Measurements from ENCODE around the gene RAD51B. TPM values are rescaled to one million over a fixed set of nuclear protein-coding genes. Genes with fewer than 3 reads are reported as not detected.

RAD51B gene
- total RNA-seq, 2 donors from 2014 or later: 37.0 to 49.7 TPM

DNA sequence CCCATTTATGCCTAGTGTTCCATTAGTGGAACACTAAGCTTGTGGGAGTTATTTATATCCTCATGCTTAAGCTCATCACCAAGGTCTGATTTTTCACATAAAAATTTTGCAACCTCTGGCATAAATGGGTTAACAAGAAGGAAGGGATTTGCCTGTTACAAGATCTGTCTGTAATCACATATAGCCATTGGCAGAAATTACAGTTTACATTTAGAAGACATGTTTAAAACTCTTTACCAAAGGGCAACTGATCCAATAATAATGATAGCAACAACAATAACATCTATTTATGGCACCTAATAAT lies 550.4 kb downstream of the RAD51B start:
- peaks cover 22% of the 10 kb centered on the region for H3K4me1 Mint-ChIP-seq
- no peak for ATAC-seq (replicated peaks)

DNA sequence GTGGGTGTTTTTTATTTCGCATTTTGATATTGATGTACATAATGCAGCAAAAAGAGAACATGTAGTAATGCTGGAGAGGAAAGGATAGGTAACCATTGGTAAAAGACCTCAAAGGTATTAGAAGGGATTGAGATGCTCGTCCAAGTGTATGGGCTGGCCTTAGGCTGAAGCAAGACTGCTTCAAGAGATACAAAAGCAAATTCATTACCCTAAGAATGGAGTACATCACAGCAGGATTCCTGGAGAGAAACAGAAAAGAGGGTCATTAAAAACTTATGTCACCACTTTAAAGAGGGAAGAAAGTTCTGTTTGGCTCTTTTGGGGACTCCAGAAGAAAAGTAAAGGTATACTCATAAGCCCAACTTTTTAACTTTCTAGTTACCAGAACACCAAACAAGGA lies 552.8 kb downstream of the RAD51B start:
- no peak overlapping the region for H3K27ac Mint-ChIP-seq
- H3K27me3 Mint-ChIP-seq: no peaks in the 10 kb centered on the region

More for the DNA sequence above, 550.4 kb downstream of the RAD51B start:
- Mint-ChIP-seq H3K36me3 (ENCODE audit: low read depth) (no peaks in the 10 kb centered on the region), H3K4me3 (peak overlapping the region; percentile 64), H3K27ac (peak overlapping the region; percentile 44), H3K9me3 (no peaks in the 10 kb centered on the region), H3K27me3 (no peaks in the 10 kb centered on the region)

GRCh38 chr14:68373124-68373646 lies 553.6 kb downstream of the RAD51B start:
- no peaks in the 10 kb centered on the region for H3K9me3 Mint-ChIP-seq
- H3K4me3 Mint-ChIP-seq: no peak overlapping the region
- H3K27me3 Mint-ChIP-seq: no peaks in the 10 kb centered on the region
- peaks cover 40% of the 10 kb centered on the region for H3K4me1 Mint-ChIP-seq
- no peaks in the 10 kb centered on the region for H3K36me3 Mint-ChIP-seq (ENCODE audit: low read depth)
- ATAC-seq (replicated peaks): no peak
- no peak overlapping the region for H3K27ac Mint-ChIP-seq

More for the DNA sequence above, 552.8 kb downstream of the RAD51B start:
- peaks cover 35% of the 10 kb centered on the region for H3K4me1 Mint-ChIP-seq
- H3K36me3 Mint-ChIP-seq (ENCODE audit: low read depth): no peaks in the 10 kb centered on the region
- no peak for ATAC-seq (replicated peaks)
- no peaks in the 10 kb centered on the region for H3K9me3 Mint-ChIP-seq
- no peak overlapping the region for H3K4me3 Mint-ChIP-seq

- H3K4me1 Mint-ChIP-seq: peaks cover 41% of the 10 kb centered on the region
- H3K27ac Mint-ChIP-seq: no peak overlapping the region
- H3K27me3 Mint-ChIP-seq: no peaks in the 10 kb centered on the region
- H3K36me3 Mint-ChIP-seq (ENCODE audit: low read depth): no peaks in the 10 kb centered on the region
- no peak overlapping the region for H3K4me3 Mint-ChIP-seq
- H3K9me3 Mint-ChIP-seq: no peaks in the 10 kb centered on the region
- no peak for ATAC-seq (replicated peaks)
Measured at GRCh38 chr14:68373847-68374444, 554.4 kb downstream of the RAD51B start.

- ATAC-seq (replicated peaks): no peak
- H3K4me1 Mint-ChIP-seq: peaks cover 40% of the 10 kb centered on the region
- no peaks in the 10 kb centered on the region for H3K27me3 Mint-ChIP-seq
- H3K27ac Mint-ChIP-seq: no peak overlapping the region
- H3K9me3 Mint-ChIP-seq: no peaks in the 10 kb centered on the region
- H3K36me3 Mint-ChIP-seq (ENCODE audit: low read depth): no peaks in the 10 kb centered on the region
- H3K4me3 Mint-ChIP-seq: no peak overlapping the region
Measured at GRCh38 chr14:68374682-68375081, 555.1 kb downstream of the RAD51B start.

DNA sequence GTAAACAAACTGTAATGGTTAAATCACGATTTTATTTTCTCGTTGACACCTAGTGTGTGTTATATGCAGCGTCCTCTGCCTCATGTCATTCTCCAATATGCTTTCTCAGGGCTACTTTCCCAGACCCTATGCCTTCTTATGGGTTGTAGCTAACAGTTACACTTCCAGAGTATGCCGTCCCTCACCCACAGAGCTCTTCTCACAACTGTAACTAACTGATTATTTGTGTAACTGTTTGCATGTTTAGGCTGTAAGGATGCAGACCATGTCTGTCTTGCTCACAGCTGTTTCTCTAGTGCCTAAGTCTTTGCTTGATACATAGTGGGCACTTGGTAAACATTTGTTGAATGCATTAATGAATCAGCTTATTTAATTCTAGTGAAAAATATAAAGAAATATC lies 555.8 kb downstream of the RAD51B start:
- H3K27ac Mint-ChIP-seq: no peak overlapping the region
- H3K4me3 Mint-ChIP-seq: no peak overlapping the region
- H3K9me3 Mint-ChIP-seq: no peaks in the 10 kb centered on the region
- no peak for ATAC-seq (replicated peaks)
- no peaks in the 10 kb centered on the region for H3K27me3 Mint-ChIP-seq
- H3K4me1 Mint-ChIP-seq: peaks cover 41% of the 10 kb centered on the region
- H3K36me3 Mint-ChIP-seq (ENCODE audit: low read depth): no peaks in the 10 kb centered on the region

DNA sequence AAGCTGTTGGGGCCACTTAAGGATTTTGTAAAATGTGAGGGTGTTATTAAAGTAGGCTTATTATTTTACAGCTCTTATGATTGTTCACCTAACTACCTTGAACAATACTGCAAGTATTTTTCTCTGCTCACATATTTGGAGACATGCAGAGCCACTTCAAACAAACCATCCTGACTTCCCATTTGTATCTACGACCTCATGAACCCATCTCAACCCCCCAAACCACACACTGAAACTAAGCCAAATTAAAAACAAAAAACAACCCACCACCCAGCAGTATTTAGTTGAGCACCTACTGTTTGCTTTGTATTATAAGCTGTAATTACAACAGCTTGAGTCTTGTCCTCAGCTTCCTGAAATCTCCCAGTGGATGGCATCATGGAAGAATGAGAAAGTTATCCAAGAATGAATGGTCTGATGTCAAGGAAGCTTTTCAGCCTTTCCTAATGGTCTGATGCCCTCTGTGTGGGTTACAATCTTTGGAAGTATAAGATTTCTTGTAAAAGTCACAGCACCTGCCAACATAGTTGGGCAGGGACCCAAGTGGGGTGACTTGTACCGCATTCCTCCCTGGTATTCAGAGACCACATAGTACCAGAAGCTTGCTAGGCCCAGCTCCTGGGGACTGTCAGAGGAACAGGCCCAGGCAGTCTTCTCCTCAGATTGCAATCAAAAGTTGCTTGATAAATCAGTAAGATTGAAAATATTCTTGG lies 556.6 kb downstream of the RAD51B start:
- Mint-ChIP-seq H3K36me3 (ENCODE audit: low read depth) (no peaks in the 10 kb centered on the region), H3K9me3 (no peaks in the 10 kb centered on the region), H3K4me1 (peaks cover 41% of the 10 kb centered on the region), H3K27ac (peak overlapping the region; percentile 21), H3K4me3 (peak overlapping the region; percentile 68), H3K27me3 (no peaks in the 10 kb centered on the region)
- ATAC-seq (replicated peaks): no peak

DNA sequence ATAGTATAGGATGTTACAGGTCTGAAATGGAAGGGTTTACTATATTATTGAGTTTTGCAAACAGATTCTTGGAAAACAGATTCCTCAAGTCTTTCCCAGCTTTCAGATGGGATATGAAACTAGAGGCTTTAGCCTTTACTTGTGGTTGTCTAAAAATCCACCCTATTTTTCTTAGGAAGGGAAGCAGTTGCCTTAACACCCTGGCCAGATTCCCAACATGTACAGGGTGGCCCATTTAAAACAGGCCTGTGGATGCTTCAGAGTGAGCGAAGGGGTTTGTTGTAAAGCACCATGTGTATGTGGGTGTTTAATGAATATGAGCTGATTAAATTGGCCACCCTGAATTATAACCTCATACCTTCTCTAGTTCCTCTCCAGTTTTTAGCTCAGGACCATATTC lies 557.4 kb downstream of the RAD51B start:
- Mint-ChIP-seq H3K27ac (peak overlapping the region; percentile 74), H3K4me3 (peak overlapping the region; percentile 68), H3K27me3 (no peaks in the 10 kb centered on the region), H3K9me3 (no peaks in the 10 kb centered on the region), H3K4me1 (peaks cover 41% of the 10 kb centered on the region), H3K36me3 (ENCODE audit: low read depth) (no peaks in the 10 kb centered on the region)
- ATAC-seq (replicated peaks): no peak

- Mint-ChIP-seq H3K27ac (peak overlapping the region; percentile 74), H3K4me3 (peak overlapping the region; percentile 68), H3K4me1 (peaks cover 41% of the 10 kb centered on the region), H3K9me3 (no peaks in the 10 kb centered on the region), H3K36me3 (ENCODE audit: low read depth) (no peaks in the 10 kb centered on the region), H3K27me3 (no peaks in the 10 kb centered on the region)
- peak; percentile 11 for ATAC-seq (replicated peaks)
Measured at GRCh38 chr14:68377459-68377858, 557.9 kb downstream of the RAD51B start.

DNA sequence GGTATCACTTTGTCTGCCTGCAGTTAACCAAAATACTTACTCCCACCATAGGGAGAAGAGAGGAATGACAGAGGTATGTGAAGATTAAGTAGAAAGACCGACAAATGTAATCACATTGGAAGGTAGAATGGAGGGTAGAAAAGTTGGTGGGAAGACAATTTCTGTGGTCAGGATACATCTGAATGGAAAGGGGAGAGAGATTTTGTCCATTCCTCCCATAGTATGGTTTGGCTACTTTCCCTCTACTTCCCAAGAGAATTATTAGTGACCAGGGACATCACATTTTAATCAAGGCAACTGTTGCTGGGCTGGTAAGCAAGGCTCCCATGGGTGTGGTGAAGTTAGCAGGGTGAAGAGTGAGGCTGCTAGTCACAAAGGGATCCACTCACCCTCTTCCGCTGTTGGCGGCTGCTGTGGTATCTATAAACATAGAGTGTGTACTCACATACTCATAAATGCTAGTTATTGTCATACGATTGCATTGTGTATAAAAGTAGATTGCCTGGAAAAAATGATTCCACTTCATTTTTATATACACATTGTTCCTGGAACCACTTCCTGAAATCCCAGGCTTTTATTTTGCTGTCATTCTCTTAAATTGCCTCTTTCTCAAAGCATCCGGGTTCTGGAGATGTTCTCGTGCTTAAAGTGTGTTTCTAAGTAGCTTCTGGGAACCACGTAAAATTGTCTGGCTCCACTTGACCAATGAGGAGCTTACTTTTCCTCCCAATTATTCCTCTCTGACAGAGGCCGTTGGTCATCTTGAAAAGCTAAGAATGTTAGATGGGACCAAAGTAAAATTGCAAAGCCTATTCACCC lies 560.1 kb downstream of the RAD51B start:
- H3K27me3 Mint-ChIP-seq: no peaks in the 10 kb centered on the region
- H3K9me3 Mint-ChIP-seq: no peaks in the 10 kb centered on the region
- H3K4me1 Mint-ChIP-seq: peaks cover 48% of the 10 kb centered on the region
- H3K36me3 Mint-ChIP-seq (ENCODE audit: low read depth): no peaks in the 10 kb centered on the region
- H3K27ac Mint-ChIP-seq: peak overlapping the region; percentile 70
- H3K4me3 Mint-ChIP-seq: peak overlapping the region; percentile 55
- ATAC-seq (replicated peaks): peak; percentile 90

GRCh38 chr14:68380329-68380741 lies 560.8 kb downstream of the RAD51B start:
- peaks cover 46% of the 10 kb centered on the region for H3K4me1 Mint-ChIP-seq
- H3K4me3 Mint-ChIP-seq: peak overlapping the region; percentile 55
- peak; percentile 76 for ATAC-seq (replicated peaks)
- H3K9me3 Mint-ChIP-seq: no peaks in the 10 kb centered on the region
- H3K27me3 Mint-ChIP-seq: no peaks in the 10 kb centered on the region
- no peaks in the 10 kb centered on the region for H3K36me3 Mint-ChIP-seq (ENCODE audit: low read depth)
- H3K27ac Mint-ChIP-seq: peak overlapping the region; percentile 70

GRCh38 chr14:68384335-68384734 lies 564.8 kb downstream of the RAD51B start:
- Mint-ChIP-seq H3K27me3 (no peaks in the 10 kb centered on the region), H3K4me3 (peak overlapping the region; percentile 58)

DNA sequence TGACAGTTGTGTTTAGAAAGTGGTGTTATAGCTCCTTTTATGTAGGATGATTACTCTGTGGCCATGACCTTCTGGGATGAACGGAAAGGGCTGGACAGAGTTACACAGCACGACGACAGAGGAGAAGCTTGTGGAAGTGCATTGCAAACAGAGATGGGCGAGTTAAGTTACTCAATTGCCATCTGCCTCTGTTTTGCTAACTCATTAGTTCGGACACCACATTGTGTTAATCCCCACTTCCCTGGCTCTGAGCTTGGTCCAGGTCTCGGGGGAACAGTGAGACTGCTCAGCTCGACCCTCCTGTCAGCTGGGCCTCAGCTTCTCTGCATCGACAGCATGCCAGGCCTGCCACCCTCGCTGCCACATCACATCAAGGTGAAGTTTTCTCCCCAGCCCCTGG lies 565.3 kb downstream of the RAD51B start:
- no peak for ATAC-seq (replicated peaks)
- Mint-ChIP-seq H3K36me3 (ENCODE audit: low read depth) (no peaks in the 10 kb centered on the region), H3K4me1 (peaks cover 11% of the 10 kb centered on the region), H3K27me3 (no peaks in the 10 kb centered on the region), H3K27ac (no peak overlapping the region), H3K9me3 (no peaks in the 10 kb centered on the region), H3K4me3 (no peak overlapping the region)

More at GRCh38 chr14:68384335-68384734, 564.8 kb downstream of the RAD51B start:
- Mint-ChIP-seq H3K4me1 (peaks cover 14% of the 10 kb centered on the region), H3K9me3 (no peaks in the 10 kb centered on the region), H3K36me3 (ENCODE audit: low read depth) (no peaks in the 10 kb centered on the region), H3K27ac (peak overlapping the region; percentile 60)
- ATAC-seq (replicated peaks): no peak

DNA sequence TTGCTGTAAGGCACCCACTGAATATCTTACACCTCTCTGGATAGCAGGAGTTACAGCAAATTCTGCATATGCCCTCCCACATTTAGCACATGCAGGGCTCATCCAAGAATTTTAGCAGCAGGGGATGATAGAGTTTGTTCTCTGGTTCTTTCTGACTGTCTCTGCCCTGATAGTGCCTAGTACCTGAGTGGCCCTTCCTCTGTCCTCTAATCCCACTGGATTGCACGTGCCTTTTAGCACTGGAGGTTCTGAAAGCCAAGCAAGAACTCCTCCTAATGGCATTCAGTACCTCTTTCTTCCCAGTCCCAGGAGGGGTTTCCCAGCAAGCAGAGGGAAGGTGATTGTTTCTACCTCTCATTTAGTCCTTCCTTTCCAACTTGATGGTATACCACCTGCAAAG lies 566.9 kb downstream of the RAD51B start:
- Mint-ChIP-seq H3K4me1 (peaks cover 7% of the 10 kb centered on the region), H3K36me3 (ENCODE audit: low read depth) (no peaks in the 10 kb centered on the region), H3K9me3 (no peaks in the 10 kb centered on the region), H3K4me3 (no peak overlapping the region), H3K27me3 (no peaks in the 10 kb centered on the region), H3K27ac (no peak overlapping the region)
- ATAC-seq (replicated peaks): no peak

Data from activated T-helper 17 cell treated with anti-CD3 and anti-CD28 coated beads, Interleukin-2, amount 50 U/mL, for 72 hours (primary cell).